GM12874 (cell line): ENCODE results near the gene FBXO22.

ENCODE experiments used
- CTCF ChIP-seq: IDR thresholded peaks from 2 replicates; pipeline ENCODE4 v1.5.1; 2011; ENCODE audit warnings: low read depth, mild to moderate bottlenecking, control low read depth, low read length, moderate library complexity; ENCODE audit not compliant: insufficient read depth

Gene FBXO22

GRCh38 chr15:75923756-75924155 is 20.1 kb downstream of the FBXO22 start:
- TF ChIP-seq CTCF, result no peak

- no peak for TF ChIP-seq CTCF
These were observed 20.9 kb downstream of the FBXO22 start for GRCh38 chr15:75924576-75924975.

- no peak for TF ChIP-seq CTCF
These were observed 21.8 kb downstream of the FBXO22 start for GRCh38 chr15:75925440-75925839.

GRCh38 chr15:75926931-75927330 is 23.3 kb downstream of the FBXO22 start:
- TF ChIP-seq CTCF, result no peak

- no peak for TF ChIP-seq CTCF
These were observed 23.9 kb downstream of the FBXO22 start for GRCh38 chr15:75927601-75928000.

GRCh38 chr15:75928680-75929608 is 25.3 kb downstream of the FBXO22 start:
- TF ChIP-seq CTCF, result peak; percentile 74

GRCh38 chr15:75929799-75930565 is 26.3 kb downstream of the FBXO22 start:
- no peak for TF ChIP-seq CTCF
